Measurements from ENCODE around the gene HPSE2.
"Not testable (repeated sequence)": the region's sequence is repeated elsewhere in the genome, so short reads cannot be mapped to it uniquely, and the experiment has no call there.

HPSE2 gene

DNA sequence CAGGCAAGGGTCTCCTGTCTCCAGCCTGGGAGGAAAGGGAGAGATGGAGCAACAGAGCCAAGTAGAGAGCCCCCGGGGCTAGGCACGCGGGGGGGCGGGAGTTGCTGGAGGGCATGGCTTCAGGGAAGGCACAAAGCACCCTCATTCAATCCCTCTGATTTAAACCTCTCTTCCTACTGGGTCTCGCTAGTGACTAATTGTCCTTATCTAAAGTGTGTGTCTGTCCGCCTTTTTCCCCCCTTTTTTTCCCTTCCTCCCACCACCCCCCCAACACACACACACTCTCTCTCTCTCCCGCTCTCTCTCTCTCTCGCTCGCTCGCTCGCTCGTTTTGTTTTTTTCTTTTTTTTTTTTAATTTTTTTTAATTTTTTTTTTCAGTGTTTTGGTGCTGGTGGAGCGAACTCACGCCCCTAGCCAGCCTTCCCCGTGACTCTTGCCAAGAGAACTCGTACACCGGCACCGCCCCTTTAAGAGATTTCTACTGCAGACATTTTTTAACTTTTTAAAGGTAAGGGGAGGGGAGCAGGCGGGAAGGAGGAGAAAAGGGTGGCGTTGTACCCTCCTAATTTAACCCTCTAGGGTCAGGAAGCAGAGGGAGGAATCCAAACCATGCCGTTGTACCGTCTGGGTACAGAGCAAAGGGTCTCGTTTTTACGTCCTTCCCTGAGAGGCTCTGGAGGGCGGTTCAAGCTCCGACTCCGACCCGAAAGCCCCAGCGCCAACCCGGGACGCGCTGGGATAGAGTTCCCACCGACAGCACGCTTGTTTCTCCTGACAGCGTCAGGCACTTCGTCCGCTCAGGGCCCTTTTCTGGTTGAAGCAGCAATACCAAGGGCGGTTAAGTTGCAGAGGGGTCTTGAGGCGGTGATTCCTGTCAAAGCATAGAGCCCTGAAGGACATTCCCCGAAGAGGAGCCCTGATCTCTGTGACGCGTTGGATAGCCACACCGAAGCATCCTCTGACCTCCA is at the start of gene HPSE2:
HPSE2 (minus strand) TSS at position 195 of the 969 bp plus-strand sequence.
- DNase-seq (ENCODE audit: low spot score), result no peak

DNA sequence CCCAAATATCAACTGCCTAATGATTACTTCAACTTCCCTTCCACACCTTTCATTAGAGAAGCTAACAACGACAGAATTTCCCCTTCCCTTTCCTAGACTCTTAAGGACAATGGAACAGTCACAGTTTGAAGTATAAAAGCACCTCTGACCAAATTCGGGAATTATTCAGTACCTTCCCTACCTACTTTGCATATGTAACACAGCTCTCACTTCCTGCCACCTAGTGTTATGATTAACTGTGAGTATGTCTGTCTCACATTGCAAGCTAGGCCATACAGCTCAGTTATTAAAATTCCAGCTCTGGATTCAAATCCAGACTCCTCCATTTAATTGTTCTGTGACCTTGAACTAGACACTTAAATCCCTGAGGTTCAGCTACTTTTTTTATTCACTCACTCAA is 44.8 kb upstream of the HPSE2 start:
- DNase-seq (ENCODE audit: low spot score), result peak; percentile 55

DNA sequence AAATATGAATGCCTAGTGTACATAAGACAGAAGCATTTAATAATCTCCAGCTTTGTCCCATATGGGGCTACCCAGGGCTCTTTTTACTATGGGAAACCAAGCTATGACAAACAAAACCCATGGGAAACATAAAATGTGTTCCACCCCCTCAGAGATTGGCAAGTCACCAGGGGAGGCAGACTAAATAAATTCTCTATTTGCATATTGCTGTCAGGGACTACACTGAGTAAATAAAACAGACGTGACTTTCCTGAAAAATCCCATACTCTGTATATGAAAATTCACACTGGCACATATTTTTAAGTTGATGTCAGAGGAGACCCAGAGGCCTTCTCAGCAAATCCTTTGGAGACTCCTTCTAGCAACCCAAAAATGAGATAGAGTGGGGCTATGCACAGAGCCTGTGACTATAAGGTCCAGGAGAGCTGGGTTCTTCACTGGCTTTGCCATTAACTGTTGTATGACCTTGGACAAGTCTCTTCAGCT is 44.0 kb upstream of the HPSE2 start:
- DNase-seq (ENCODE audit: low spot score), result peak; percentile 72

DNA sequence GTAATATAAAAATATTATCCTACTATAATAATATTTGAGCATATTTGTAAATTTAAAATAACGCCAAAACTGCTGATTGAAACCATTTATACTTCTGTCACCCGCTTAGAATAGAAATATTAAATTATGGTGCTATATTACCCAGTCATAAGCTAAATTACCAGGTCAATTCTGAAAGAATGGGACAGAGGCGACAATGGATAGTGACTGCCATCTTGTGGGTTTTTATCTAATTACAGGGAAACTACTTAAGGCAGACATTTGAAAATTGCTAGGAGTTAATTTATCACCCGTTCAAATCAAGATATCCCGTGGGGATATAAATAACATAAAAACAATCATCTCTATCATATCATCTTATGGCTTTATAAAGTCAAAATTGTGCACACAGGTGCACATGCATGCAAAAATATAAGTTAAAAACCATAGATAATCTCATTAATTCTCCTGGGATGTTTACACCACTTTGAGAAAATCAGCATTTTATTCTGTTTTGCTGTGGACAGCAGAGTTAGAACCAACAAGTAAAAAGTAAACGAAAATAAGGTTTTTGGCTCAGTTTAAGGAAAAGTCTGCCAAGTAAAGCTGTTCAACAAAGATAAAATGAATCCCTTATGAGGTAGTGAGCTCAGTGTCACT is 41.3 kb upstream of the HPSE2 start:
- DNase-seq (ENCODE audit: low spot score), result peak; percentile 11

DNA sequence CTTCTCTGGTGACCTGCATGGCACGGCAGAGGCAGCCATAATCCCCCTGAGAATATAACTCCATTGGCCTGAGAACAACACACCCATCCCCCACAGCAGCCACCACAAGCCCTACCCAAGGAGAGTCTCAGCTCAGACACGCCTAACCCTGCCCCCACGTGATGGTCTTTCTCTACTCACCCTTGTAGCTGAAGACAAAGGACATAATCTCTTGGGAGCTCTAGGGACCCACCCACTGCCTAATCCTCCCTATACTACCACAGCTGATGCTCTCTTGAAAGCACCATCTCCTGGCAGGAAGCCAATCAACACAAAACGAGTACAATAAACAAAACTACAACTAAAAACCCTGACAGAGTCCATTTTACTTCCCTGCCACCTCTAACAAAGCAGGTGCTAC is 30.7 kb upstream of the HPSE2 start:
- no peak for DNase-seq (ENCODE audit: low spot score)

DNA sequence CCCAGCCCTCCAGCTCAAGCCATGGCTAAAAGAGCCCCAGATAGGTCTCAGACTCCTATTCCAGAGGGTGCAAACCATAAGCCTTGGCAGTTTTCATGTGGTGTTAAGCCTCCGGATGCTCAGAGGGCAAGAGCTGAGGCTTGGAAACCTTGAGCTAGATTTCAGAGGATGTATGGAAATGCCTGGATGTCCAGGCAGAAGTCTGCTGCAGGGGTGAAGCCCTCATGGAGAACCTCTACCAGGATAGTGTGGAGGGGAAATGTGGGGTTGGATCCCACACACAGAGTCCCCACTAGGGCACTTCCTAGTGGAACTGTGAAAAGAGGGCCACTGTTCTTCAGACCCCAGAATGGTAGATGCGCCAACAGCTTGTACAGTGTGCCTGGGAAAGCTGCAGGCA is 13.2 kb upstream of the HPSE2 start:
- DNase-seq (ENCODE audit: low spot score), result no peak

DNA sequence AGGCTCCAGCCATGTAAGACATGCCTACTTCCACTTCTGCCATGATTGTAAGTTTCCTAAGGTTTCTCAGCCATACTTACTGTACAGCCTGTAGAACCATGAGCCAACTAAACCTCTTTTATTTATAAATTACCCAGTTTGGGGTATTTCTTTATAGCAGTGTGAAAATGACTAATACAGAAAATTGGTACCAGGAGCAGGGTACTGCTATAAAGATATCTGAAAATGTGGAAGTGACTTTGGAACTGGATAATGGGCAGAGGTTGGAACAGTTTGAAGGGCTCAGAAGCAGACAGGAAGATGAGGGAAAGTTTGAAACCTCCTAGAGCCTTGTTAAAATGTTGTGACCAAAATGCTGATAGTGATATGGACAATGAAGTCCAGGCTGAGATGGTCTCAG is 12.2 kb upstream of the HPSE2 start:
- DNase-seq (ENCODE audit: low spot score), result not testable (repeated sequence)

DNA sequence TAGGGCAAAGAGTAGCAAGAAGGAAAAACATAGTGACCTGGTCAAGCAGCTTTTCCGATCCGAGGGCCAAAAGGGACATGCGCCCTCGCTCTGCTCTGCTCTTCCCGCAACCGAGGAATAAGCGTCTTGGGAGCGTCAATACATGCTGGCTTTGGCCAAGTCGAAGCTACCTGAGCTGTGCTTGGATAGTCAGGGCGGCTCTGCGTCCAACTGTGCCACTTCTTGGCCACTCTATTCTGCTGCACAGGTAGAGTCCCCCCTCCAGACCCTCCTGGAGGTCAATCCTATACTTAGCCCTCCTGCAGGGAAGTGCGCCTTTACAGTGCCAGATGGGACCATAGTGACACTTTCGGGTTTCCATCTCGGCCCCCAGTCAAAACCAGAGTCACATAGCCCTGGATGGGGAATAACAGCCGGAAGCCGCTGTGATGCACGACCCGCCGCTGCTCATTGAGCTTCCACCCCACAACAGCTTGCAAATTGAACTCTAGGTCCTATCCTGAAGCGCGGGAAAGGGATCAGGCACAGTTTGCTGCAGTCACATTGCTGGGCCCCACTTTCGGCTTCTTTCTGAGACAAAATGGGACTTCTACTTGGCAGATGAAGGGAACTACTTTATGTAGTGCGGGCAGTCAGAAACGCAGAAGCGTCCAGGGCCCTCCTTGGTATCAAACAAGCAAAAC is 1.1 kb upstream of the HPSE2 start:
- DNase-seq (ENCODE audit: low spot score), result no peak

DNA sequence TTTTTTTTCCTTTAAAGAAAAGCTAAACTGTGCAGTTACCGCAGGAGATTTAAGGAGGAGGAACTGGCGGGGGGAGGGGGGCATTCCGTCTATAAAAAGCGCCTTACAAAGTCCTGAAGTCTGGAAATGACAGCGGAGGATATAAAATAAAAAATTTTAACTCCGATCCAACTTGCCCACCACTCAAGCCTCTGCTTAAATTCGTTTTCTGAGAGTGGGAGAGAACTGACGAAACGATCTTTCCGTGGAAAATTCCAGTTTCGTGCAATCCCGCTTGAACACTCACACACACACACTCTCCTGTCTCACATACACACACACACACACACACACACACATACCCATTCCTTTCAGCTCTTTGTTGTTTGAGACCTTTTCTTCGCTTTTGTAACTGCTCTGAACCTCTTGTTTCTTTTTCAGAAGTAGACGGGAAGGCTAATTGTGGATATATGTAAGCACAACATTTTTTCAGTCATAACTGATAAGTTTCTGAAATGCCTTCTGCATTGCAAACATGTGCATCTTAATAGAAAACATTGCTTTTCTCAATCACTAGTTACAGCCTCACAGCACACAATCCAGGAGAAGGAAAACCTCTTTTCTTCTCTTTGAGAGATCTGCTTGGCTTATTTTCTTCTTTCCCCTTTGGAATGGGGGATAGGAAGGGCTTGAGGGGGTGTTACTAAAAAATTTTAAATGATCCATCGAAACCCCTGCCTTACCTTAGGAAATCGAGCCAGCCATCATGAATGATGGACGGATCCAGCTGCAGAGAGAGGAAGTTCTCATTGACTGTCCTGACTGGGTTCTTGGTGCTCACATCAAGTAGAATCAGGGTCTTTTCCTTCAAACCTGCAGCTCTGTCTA is 628 bp downstream of the HPSE2 start:
- DNase-seq (ENCODE audit: low spot score), result no peak

DNA sequence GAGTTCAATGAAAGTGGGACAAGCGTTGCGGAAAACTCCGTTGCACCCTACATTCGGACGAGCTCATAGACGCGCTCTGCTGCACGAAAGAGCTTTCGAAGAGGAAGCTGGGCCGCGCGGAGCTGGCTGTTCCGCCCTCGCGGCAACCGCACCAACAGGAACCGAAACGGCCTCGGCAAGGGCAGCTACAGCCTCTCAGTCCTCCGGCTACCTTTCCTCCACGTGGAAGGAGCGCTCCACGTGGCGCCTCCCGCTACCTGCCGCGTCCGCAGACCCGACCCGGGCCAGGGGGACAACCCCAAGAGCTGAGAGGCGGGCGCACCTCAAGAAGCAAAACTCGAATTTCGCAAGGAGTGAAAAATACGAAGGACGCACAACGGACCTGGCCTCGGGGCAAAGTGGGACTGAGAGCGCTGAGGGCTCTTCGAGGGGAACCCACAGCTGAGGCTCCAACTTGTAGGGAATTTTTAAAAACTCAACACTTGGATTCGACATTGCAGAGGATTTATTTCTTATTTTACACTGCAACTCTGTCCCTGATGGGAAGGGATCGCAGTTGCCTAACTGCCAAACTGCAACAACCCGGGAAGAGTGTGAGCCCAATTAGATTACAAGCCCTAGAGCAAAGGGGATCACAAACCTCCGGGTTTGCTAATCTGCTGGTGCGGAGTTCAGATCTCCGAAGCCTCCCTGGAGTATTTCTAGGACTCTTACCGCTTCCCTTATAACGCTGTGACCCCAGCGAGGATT is 1.4 kb downstream of the HPSE2 start:
- peak; percentile 45 for DNase-seq (ENCODE audit: low spot score)

DNA sequence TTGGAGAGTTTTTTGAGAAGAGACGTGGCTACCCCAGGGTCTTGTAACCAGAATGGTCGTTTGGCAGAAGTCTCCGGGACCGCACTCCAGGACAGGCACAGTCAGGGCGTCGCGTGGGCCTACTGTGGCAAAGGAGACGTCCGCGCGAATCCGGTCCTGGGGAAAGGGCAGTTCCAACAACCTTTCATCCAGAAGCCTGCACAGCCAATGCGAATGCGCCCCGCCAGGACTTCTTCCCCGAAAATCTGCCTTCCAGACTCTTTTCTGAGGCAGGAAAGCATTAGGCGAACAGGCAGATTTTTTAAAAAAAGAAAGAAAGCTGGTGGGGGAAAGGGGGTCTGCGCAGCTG is 2.0 kb downstream of the HPSE2 start:
- no peak for DNase-seq (ENCODE audit: low spot score)

DNA sequence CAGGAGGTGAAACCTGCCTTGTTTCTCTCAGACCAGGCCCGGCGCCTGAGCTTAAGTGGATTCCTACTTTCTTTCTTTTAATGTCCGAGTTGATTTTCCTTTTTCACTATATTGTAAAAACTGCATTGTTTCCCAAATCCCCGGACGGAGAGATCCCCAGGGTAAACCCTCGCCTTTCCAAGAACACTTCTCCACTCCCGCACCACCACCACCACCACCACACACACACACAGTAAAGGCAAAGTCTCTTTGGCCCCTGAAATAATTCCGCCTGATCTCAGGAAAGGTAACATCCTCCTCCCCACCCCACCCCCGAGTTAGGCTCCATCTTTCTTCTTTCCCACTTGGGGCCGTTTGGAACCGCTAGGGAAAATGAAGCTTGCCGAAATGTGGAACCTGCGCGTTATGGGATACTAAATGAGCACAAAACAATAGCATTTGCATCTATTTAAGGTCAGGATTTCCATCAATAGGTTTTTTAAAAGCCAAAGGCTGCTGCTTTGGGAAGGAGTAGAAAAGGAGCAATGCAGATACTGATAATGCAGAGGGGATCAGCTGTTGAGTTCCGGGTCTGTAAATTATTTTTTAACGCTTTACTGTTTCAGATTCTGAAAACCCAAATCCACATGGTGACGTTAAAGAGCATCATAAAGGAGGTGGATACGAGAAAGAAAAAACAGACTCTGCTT is 2.5 kb downstream of the HPSE2 start:
- no peak for DNase-seq (ENCODE audit: low spot score)

DNA sequence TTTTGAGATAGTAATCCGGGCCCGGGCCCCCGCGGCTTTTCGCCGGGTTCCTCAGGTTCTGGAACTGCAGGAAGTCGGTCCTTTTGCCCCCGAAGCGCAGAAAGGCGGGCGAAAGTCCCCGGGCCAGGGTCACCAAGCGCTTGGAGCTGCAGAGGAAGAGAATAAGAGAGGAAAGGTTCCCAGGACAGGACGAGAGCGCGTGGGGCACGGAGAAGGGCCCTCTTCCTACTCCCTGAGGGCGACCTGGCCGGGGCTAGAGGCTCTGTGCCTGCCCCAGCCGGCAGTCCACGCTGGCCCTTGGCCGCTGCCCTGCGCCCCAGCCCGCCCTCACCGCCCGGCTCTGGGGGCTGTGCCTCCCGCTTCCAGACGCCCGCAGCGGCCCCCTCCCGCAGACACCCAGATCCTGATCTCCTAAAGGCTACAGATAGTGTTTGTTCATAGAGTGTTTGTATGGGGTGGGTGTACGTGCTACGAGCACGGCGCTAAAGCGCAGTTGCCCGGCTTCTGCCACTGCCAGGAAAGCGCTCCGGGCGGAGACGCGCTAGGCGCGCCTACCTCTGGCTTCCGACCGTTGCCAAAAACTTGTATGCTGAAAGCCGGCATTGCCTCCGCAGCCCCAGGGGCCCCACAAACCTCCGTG is 3.2 kb downstream of the HPSE2 start:
- DNase-seq (ENCODE audit: low spot score), result no peak

DNA sequence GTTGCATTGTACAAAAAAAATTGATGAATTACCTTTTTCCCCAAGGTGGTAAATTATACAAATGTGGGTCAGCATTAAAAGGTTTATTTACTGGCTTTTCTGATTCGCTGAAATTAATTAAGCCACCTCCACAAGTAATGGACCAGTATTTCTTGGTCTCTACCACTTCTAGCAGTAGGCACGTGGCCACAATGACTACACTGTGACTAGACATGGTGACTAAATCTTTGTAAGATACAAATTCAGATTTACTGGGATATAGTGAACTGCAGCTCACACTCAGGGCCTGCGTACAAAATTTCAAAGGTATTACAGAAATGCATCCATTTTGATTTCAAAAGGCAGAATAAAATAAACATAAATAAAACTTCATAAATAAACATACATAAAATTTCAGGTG is 10.9 kb downstream of the HPSE2 start:
- no peak for DNase-seq (ENCODE audit: low spot score)

DNA sequence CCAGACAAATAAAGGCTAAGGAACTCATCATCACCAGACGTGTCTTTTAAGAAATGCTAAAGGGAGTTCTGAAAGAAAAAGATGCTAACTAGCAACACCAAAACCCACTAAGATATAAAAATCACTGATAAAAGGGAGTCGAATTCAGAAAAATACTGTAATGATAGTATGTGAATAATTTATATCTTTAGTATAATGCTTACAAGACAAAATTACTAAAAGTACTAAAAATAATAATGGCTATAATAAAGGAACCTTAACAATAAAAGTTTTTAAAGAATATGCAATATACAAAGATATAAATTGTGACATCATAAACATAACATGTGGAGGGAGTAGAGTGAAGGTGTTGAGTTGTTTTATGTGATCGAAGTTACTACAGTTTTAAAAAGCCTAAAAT is 28.3 kb downstream of the HPSE2 start:
- no peak for DNase-seq (ENCODE audit: low spot score)

DNA sequence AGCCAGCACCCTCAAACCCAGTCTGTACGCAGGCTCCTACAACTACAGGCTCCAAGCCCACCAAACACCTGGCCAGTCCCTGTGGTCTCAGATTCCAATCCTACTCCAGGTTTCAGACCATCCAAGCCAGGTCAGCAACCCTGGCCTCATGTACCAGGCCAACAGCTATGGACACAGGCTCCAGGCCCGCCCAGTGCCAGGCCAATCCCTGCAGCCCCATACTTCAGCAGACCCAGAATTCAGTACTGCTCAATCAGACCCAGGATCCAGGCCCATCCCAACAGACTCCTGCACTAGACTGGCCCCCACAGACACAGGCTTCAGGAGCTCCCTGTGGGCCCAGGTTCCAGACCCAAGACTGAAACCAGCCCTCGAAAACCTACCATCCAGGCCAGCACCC is 32.3 kb downstream of the HPSE2 start:
- no peak for DNase-seq (ENCODE audit: low spot score)

DNA sequence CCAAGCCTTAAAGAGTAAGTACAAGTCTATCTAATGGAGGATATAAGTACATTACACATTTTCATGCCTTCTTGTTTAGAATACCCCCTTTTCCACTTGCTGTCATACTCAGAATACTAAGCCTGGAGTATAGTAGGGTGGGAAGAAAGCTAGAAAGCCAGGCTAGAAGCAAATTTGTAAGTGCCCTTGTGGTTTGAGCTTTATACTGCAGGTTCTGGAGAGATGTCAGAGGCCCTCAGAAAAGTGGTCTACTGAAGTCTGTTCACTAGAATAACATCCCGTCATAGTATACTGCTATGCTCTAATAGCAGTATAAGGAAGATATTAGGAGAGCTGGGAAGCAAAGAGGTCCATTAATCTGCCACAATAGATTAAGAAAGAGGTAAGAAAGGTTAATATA is 62.7 kb downstream of the HPSE2 start:
- no peak for DNase-seq (ENCODE audit: low spot score)

DNA sequence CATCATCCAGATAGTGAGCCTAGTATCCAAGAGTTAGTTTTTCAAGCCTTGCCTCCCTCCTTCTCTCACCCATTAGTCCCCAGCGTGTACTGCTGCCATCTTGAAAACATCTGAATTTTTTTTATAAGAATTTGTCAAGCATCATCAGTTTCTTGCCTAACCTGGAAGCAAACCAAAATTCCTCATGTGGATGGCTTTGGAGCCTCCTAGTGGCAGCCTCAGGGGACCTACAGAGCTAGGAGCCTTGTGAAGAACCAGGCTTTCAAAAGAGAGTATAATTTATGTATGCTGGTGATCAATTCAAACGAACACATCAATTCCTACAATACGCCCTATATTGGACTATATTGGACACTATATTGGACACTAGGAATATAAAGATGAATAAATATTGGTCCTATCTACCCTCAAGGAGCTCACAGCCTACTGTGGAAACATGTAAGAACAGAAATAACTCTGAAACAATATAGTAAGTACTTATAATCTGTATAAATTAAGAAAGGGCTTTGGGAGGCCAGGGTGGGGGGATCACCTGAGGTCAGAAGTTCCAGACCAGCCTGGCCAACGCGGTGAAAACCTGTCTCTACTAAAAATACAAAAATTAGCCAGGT is 63.4 kb downstream of the HPSE2 start:
- DNase-seq (ENCODE audit: low spot score), result peak; percentile 55

DNA sequence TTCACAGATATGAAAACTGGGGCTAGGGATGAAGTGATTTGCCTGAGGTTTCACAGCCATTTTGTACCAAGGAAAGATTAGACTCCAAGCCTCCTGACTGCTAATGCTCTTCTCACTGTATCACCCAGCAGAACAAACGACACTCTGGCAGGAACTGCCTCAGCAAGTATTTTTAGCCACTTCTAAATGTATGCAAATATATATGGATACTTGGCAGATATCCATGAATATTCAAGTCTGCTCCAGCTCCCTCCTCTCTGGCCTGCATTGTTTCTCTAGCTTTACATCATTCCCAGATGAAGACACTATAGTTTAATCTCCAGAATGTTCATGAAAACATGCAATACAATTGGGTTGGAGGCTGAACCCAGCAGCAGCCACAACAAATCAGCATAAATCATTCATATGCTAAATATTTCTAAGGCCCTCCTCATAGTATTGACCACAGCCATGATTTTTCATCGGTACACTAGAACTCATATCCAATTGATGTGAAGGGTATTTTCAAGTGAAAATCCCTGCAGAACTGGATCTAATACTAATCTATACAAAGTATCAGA is 65.5 kb downstream of the HPSE2 start:
- DNase-seq (ENCODE audit: low spot score), result no peak
